Renal pelvis (tissue), 12 donors: ENCODE data around the gene HOXC6. TPM values are rescaled to one million over a fixed set of nuclear protein-coding genes. Genes with fewer than 3 reads are reported as not detected.

ENCODE experiments used
- DNase-seq: peaks from one replicate; pipeline ENCODE4 v3.0.0-alpha.2; 2013
- long read RNA-seq, 16 experiments: transcript quantifications; one replicate each; lab custom pipeline, GENCODE V29; 2026
- polyA plus RNA-seq, 3 donors: library from polyadenylated mRNA; unstranded; fragments of 120-200 nt; gene quantifications; one replicate each; pipeline ENCODE4 v1.2.1, GENCODE V29; 2013; ENCODE audit not compliant: insufficient read length in 3 of 3

The HOXC6 gene
- 10 to 100 TPM; 28.7 to 40.5 (median 30.0) TPM for polyA plus RNA-seq
- long read RNA-seq, donor 1, partial matches to known transcripts, result 0 of 5 reads
- long read RNA-seq, donor 1, other reads (novel, unspliced or antisense), result 0 of 5 reads
- long read RNA-seq, donor 2, transcript HOXC6-202 (3 exons, 2,943 nt), result major isoform, 9 of 13 reads
- long read RNA-seq, donor 2, partial matches to known transcripts, result 0 of 13 reads
- long read RNA-seq, donor 2, other reads (novel, unspliced or antisense), result 0 of 13 reads
- long read RNA-seq, donor 3, transcript HOXC6-202 (3 exons, 2,943 nt), result major isoform, 7 of 9 reads
- long read RNA-seq, donor 3, partial matches to known transcripts, result 0 of 9 reads
- long read RNA-seq, donor 3, other reads (novel, unspliced or antisense), result 0 of 9 reads
- long read RNA-seq, donor 4, transcript HOXC6-202 (3 exons, 2,943 nt), result major isoform, 9 of 13 reads
- long read RNA-seq, donor 4, partial matches to known transcripts, result 0 of 13 reads
- long read RNA-seq, donor 4, other reads (novel, unspliced or antisense), result 0 of 13 reads
- long read RNA-seq, donor 5, partial matches to known transcripts, result 5 of 7 reads
- long read RNA-seq, donor 5, other reads (novel, unspliced or antisense), result 0 of 7 reads
- long read RNA-seq, donor 6, partial matches to known transcripts, result 0 of 7 reads
- long read RNA-seq, donor 6, other reads (novel, unspliced or antisense), result 0 of 7 reads
- long read RNA-seq, donor 7, transcript HOXC6-202 (3 exons, 2,943 nt), result major isoform, 7 of 16 reads
- long read RNA-seq, donor 7, partial matches to known transcripts, result 5 of 16 reads
- long read RNA-seq, donor 7, other reads (novel, unspliced or antisense), result 0 of 16 reads
- long read RNA-seq, donor 8, transcript HOXC6-201 (2 exons, 1,733 nt), result major isoform, 12 of 18 reads
- long read RNA-seq, donor 8, transcript HOXC6-202 (3 exons, 2,943 nt), result minor isoform, 6 of 18 reads
- long read RNA-seq, donor 8, partial matches to known transcripts, result 0 of 18 reads
- long read RNA-seq, donor 8, other reads (novel, unspliced or antisense), result 0 of 18 reads
- long read RNA-seq, donor 9, partial matches to known transcripts, result 0 of 6 reads
- long read RNA-seq, donor 9, other reads (novel, unspliced or antisense), result 0 of 6 reads
- long read RNA-seq, donor 10, transcript HOXC6-201 (2 exons, 1,733 nt), result major isoform, 5 of 6 reads
- long read RNA-seq, donor 10, partial matches to known transcripts, result 0 of 6 reads
- long read RNA-seq, donor 10, other reads (novel, unspliced or antisense), result 0 of 6 reads
- long read RNA-seq, donor 11, partial matches to known transcripts, result 0 of 5 reads
- long read RNA-seq, donor 11, other reads (novel, unspliced or antisense), result 0 of 5 reads
- long read RNA-seq, donor 12, transcript HOXC6-202 (3 exons, 2,943 nt), result major isoform, 7 of 10 reads
- long read RNA-seq, donor 12, partial matches to known transcripts, result 0 of 10 reads
- long read RNA-seq, donor 12, other reads (novel, unspliced or antisense), result 0 of 10 reads
- long read RNA-seq, donor 13, transcript HOXC6-201 (2 exons, 1,733 nt), result minor isoform, 5 of 11 reads
- long read RNA-seq, donor 13, transcript HOXC6-202 (3 exons, 2,943 nt), result major isoform, 6 of 11 reads
- long read RNA-seq, donor 13, partial matches to known transcripts, result 0 of 11 reads
- long read RNA-seq, donor 13, other reads (novel, unspliced or antisense), result 0 of 11 reads
- long read RNA-seq, donor 14, result 0 reads
- long read RNA-seq, donor 15, transcript HOXC6-202 (3 exons, 2,943 nt), result major isoform, 5 of 8 reads
- long read RNA-seq, donor 15, partial matches to known transcripts, result 0 of 8 reads
- long read RNA-seq, donor 15, other reads (novel, unspliced or antisense), result 0 of 8 reads
- long read RNA-seq, donor 16, transcript HOXC6-201 (2 exons, 1,733 nt), result major isoform, 5 of 17 reads
- long read RNA-seq, donor 16, partial matches to known transcripts, result 5 of 17 reads
- long read RNA-seq, donor 16, other reads (novel, unspliced or antisense), result 6 of 17 reads

- DNase-seq, result no peak
Measured at GRCh38 chr12:54028314-54029201, at the start of gene HOXC6. TSS of gene HOXC6 (plus strand) at chr12:54028440. CDS start at chr12:54028522, 82 bp downstream.

- DNase-seq, result no peak
Measured at GRCh38 chr12:53978477-53979356, 49.5 kb upstream of the HOXC6 start.

DNA sequence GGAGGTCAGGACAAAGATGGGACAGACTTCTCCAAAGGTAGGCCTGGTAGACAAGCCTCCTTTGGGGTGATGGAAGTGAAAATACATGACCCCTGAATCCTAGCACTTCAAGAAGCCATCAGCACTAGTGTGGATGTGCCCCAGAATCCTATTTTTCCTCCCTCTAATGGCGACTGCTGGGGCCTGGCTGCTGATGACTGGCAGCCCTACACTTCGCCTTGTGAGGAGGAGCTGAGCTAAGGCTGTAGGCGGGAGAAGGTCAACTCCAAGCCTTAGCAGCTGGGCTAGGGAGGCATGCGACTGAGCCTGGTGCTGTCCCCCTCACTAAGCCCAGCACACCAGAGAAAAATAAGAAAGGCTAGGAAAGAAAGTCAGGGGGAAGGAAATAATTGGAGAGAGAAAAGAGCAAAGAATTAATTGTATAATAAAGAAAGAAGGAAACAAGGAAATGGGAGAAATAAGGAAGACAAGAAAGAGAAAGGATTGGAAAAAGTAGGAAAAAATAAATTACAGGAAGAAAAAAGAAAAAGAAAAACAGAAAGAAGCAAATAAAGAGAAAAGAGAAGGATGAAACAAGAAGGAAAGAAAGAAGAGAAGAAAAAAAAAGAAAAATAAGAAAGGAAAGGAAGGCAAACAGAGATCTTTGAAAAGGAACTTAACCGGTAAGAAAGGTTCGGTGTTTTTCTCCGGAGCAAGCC, 48.0 kb upstream of the HOXC6 start:
- DNase-seq, result no peak

DNA sequence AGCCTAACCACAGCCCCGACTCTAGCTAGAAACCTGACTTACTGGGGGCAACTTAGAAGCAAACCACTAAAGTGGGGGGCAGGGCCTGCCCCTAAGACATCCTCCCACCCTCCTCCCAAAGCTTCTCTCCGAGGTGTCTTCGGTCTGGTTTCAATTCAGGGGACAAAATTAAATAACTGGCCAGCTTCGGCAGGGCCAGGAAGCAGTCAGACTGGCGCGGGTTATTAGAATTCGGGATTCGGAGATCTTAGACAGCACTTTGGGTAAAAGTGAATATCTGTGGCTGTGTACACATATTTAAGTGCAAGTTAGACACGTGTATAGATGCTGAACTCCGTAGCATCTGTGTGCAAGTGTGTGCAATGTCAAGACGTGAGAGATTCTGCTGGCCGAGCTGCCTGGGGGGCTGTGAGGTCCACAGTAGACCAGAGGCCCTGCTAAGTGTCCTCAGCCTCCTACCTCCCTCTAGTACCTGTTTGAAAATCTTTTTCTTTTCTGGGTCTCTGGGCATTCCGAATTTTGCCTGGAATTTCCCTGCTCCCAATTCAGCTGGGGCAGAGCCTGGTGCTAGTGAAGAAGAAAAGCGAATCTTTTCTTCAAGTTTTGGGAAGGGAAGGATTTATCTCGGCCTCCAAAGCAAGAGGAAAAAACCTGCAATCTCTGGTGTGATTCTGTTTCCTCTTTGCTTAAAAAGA, 47.3 kb upstream of the HOXC6 start:
- no peak for DNase-seq

DNA sequence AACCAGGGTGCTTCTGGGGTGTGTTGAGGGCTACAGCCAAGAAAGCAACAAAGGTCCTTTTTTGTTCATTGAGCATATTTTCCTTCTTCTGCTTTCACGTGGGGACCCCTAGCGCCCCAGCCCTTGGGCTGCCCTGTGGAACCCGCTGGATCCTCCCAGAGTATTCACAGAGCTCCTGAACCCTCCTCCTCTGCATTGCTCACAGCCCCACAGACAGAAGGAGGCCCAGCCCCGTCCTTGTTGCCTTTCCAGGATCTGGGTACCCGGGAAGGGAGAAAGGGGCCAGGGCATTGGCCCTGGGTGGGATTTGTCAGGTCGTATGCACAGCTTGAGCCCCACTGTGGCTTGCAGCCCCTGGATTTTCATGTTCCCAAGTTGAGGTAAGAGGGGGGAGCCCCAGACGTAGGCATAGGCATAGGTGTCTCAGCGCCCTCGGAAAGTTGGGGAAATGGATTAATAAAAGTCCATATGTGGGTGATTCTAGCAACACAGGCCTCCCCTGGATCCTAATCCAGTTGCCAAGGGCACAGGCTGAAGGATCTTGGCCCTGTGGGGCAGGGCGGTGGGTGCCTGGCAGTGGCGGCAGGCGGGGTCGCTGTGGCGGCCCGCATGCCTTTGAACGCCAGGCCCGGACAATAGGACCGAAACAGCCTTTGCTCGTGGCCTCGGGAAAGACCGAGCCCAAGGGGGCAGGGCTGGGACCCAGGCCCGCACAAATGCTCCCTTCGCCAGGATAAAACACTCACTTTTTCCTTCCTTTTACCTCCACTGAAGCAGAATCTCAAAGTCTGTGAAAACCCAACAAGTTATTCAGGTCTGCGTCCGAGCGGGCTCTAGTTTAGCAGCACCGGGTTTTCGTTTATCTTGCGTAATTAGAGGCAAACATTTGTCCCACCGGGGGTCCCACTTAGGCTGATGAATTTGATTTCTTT, 46.3 kb upstream of the HOXC6 start:
- DNase-seq, result no peak

- DNase-seq, result no peak
Measured at GRCh38 chr12:53982648-53983567, 45.3 kb upstream of the HOXC6 start.

DNA sequence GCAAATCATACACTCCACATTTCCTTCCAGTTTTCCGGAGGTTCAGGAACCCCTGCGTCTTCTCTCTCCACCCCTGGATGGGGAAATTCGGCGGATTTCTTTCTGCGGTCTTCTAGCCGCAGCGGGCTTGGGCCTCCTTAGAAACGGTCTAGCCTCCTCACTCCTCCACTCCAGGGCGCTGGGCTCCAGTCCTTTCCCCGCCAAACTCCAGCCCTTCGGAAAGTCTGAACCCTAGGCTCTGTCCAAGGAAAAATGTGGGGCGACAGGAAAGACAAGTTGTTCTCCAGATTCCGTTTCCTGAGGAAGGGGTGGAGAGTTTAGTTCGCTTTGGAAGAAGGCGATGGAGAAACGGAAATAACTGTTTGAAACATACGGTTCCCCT, 44.7 kb upstream of the HOXC6 start:
- no peak for DNase-seq

- DNase-seq, result no peak
Measured at GRCh38 chr12:53983950-53984572, 44.2 kb upstream of the HOXC6 start.

DNA sequence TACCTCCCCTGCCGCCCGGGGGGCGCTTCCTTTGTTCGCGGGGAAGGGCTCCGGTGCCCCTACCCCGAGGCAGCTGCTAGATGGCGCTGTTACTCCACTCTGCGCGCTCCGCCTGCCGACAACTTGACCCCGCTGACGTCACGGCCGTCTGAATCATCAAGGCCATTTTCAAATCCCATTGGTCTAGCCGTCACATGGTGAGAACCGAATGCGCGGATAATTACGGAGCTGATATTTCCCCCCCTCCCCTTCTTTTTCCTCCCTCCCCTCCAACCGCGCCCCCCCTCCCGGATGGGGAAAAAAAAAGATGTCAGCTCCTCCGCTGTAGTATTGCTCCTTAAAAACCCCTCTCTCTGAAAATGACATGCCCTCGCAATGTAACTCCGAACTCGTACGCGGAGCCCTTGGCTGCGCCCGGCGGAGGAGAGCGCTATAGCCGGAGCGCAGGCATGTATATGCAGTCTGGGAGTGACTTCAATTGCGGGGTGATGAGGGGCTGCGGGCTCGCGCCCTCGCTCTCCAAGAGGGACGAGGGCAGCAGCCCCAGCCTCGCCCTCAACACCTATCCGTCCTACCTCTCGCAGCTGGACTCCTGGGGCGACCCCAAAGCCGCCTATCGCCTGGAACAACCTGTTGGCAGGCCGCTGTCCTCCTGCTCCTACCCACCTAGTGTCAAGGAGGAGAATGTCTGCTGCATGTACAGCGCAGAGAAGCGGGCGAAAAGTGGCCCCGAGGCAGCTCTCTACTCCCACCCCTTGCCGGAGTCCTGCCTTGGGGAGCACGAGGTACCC, 43.1 kb upstream of the HOXC6 start, which contains the start of gene HOXC10:
Gene HOXC10, plus strand, starts transcription at position 246 of the 791 bp plus-strand sequence. Its CDS starts 114 bp downstream, at position 360.
- peak; percentile 99 for DNase-seq

DNA sequence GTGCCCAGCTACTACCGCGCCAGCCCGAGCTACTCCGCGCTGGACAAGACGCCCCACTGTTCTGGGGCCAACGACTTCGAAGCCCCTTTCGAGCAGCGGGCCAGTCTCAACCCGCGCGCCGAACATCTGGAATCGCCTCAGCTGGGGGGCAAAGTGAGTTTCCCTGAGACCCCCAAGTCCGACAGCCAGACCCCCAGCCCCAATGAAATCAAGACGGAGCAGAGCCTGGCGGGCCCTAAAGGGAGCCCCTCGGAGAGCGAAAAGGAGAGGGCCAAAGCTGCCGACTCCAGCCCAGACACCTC, 42.6 kb upstream of the HOXC6 start:
- DNase-seq, result no peak

DNA sequence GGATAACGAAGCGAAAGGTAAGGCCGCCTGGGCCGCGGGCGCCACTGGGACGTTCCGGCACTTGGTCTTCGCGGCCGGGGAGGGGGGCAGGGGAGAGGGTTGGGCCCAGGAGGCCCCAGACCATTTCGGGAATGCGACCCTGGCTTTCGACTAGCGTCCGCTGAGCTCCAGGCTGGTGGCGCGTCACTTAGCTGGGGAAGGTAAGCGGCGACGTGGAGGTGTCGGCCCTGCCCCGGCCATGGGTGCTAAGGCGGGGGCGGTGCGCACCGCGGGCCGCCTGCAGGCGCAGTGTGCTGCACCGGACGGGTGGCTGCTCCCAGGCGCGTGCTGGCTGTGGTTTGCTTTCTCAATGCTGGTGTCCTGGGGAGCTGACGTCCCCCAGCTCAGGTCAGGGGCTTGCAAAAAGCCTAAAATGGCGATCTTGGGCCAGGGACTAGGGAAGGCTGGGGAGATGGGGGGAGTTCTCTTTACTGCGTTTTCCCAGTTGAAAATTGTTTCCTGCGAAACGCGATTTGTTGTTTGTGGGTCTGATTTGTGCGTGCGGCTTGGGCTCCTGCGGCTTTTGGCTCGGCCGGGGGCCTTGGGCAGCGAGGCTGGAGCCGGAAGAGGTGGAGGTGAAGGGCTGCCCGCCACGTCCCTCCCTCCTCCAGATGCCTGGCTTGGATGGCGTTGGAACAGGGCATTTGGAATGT, 42.1 kb upstream of the HOXC6 start:
- no peak for DNase-seq

DNA sequence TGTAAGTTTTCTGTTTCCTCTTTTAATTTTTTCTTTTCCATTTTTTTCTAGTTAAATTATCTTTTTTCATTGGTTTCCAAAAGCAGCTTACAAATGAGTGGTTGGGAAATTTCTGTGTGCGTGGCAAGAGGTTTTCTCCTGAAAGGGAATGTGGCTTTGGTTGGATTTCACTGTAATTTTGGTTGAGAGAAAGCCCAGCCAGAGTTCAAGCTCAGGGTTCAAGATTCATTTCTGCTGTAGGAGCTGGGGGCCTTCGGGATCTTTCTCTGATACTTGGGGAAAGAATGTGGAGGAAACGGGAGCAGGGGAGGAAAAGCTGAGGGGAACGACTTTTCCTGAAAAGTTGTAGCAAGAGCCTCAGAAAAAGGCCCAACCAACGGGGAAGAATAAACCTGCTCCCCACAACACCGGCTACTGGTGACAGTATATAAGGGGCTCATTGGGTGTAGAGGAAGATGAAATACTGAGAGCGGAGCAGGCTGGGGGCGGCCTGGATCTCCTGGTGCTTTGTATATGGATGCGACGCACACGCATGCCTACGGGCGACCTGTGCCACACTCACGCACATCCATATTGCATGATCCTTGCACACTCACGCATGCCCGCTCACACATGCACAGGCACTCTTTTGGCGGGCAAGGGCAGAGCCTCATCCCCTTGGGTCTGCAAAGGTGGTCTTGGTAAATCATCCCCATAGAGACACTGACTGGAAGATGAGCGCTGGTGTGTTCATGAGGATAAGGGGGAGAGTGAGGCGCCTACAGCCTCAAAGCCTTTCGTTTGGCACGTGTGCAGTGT, 41.4 kb upstream of the HOXC6 start:
- no peak for DNase-seq
